ENCODE data around the gene ST8SIA4. TPM values are rescaled to one million over a fixed set of nuclear protein-coding genes. Genes with fewer than 3 reads are reported as not detected.

Gene ST8SIA4
- total RNA-seq, 2 donors from 2014 or later, result 1.9 to 2.4 TPM

DNA sequence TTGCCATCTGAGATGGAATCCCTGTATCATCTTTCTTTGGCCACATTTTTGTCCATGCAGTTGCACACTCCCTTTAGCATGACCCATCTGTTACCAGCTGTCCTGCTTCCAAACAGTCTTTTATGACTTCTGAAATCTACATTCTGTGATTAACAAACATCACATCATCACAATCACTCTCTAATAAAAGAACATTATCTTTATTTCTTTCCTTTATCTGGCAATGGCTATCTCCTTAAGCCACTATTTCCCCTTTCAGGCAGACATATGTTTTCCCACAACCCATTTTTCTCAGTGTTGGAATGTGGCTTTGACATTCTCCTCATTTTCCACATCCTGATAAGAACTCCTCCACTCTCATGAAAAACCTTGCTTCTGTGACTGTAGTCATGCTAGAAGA, 141.0 kb downstream of the ST8SIA4 start:
- Histone ChIP-seq H3K27ac (no peak overlapping the region), H3K27me3 (no peaks in the 10 kb centered on the region), H3K4me3 (no peak overlapping the region), H3K4me1 (no peaks in the 10 kb centered on the region), H3K36me3 (no peaks in the 10 kb centered on the region), H3K9me3 (no peaks in the 10 kb centered on the region)
- DNase-seq (ENCODE audit: low spot score), result no peak
- TF ChIP-seq, protein P1, sequence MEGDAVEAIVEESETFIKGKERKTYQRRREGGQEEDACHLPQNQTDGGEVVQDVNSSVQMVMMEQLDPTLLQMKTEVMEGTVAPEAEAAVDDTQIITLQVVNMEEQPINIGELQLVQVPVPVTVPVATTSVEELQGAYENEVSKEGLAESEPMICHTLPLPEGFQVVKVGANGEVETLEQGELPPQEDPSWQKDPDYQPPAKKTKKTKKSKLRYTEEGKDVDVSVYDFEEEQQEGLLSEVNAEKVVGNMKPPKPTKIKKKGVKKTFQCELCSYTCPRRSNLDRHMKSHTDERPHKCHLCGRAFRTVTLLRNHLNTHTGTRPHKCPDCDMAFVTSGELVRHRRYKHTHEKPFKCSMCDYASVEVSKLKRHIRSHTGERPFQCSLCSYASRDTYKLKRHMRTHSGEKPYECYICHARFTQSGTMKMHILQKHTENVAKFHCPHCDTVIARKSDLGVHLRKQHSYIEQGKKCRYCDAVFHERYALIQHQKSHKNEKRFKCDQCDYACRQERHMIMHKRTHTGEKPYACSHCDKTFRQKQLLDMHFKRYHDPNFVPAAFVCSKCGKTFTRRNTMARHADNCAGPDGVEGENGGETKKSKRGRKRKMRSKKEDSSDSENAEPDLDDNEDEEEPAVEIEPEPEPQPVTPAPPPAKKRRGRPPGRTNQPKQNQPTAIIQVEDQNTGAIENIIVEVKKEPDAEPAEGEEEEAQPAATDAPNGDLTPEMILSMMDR (IDR thresholded peaks at IDR 0.05), result no peak

DNA sequence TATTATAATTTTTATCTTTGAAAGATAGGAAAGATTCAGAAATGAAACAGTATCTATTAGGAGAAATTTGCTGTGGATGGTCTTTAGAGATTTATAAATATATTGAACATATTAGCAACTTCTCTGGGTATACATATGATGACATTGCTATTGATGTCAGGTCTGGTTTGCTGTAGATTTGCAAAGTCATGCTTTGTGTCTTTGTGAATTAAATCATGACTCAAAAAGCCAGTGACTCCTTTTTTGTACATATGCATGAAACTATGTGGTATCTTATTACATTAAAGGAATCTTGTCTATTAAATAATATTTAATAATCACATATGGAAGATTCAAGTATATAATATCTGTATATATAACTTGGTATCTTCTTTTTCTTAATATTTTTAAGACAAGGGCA, 141.9 kb downstream of the ST8SIA4 start:
- Histone ChIP-seq H3K4me1 (no peaks in the 10 kb centered on the region), H3K36me3 (no peaks in the 10 kb centered on the region), H3K27ac (no peak overlapping the region), H3K27me3 (no peaks in the 10 kb centered on the region), H3K9me3 (no peaks in the 10 kb centered on the region), H3K4me3 (no peak overlapping the region)
- no peak for DNase-seq (ENCODE audit: low spot score)
- TF ChIP-seq, protein P1 (IDR thresholded peaks at IDR 0.05), result no peak

DNA sequence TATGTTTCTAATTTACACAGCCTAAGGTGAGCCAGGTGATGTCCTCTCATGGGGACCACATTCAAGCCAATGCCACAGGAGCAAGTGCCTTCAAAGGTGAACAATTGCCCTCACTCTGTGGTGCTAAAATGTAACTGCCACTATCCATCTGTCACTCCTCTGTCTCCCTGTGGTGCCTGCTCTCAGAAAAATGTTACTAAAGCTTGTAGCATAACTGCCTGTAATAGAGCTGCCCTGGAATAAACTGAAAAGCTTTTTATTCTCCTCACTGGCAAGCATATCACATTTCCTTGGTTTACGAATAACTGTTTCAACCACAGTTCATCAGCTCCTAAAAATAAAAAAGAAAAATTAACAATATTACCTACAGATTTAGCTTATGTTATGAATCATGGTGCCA, 142.4 kb downstream of the ST8SIA4 start:
- no peak overlapping the region for H3K27ac ChIP-seq
- H3K9me3 ChIP-seq, result no peaks in the 10 kb centered on the region
- no peak overlapping the region for H3K4me3 ChIP-seq
- H3K27me3 ChIP-seq, result no peaks in the 10 kb centered on the region
- no peaks in the 10 kb centered on the region for H3K36me3 ChIP-seq
- DNase-seq (ENCODE audit: low spot score), result no peak
- no peaks in the 10 kb centered on the region for H3K4me1 ChIP-seq
- TF ChIP-seq, protein P1 (IDR thresholded peaks at IDR 0.05), result no peak

DNA sequence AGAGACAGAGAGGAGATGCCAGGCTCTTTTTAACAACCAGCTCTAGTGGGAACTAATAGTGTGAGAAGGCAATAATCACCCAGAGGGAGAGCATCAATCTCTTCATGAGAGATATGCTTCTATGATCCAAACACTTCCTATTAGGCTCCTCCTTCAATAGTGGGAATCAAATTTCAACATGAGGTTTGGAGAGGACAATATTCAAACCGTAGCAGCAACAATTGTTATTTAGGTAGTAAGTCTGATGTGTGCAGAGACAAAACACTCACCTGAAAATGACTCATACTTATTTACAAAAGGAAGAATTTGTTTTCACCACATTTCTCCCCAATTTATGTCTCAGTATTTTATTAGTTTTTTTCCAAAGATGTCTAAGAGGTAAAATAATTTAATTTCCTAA, 144.3 kb downstream of the ST8SIA4 start:
- TF ChIP-seq, protein P1 (IDR thresholded peaks at IDR 0.05), result no peak
- H3K27ac ChIP-seq, result no peak overlapping the region
- H3K4me3 ChIP-seq, result no peak overlapping the region
- H3K4me1 ChIP-seq, result no peaks in the 10 kb centered on the region
- no peaks in the 10 kb centered on the region for H3K27me3 ChIP-seq
- H3K9me3 ChIP-seq, result no peaks in the 10 kb centered on the region
- H3K36me3 ChIP-seq, result no peaks in the 10 kb centered on the region
- DNase-seq (ENCODE audit: low spot score), result no peak

DNA sequence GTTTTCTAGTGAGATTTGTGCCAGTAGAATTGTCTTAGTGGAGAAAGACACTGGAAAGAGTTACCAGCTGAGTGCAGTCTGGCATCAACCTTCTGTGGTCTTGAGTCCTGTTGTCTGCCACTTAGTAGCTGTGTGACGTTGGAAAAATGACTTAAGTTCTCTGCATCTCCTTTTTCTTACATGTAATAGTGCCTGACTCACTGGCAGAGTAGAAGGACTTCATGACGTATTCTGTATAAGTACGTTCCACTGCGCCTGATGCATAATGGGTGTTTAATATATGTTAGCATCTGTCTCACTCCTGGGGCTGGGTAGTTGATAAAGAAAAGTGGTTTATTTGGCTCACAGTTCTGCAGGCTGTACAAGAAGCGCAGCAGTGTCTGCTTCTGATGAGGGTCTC, 144.8 kb downstream of the ST8SIA4 start:
- H3K36me3 ChIP-seq, result no peaks in the 10 kb centered on the region
- no peaks in the 10 kb centered on the region for H3K27me3 ChIP-seq
- H3K4me1 ChIP-seq, result no peaks in the 10 kb centered on the region
- DNase-seq (ENCODE audit: low spot score), result no peak
- TF ChIP-seq, protein P1 (IDR thresholded peaks at IDR 0.05), result no peak
- H3K4me3 ChIP-seq, result no peak overlapping the region
- H3K27ac ChIP-seq, result no peak overlapping the region
- no peaks in the 10 kb centered on the region for H3K9me3 ChIP-seq

DNA sequence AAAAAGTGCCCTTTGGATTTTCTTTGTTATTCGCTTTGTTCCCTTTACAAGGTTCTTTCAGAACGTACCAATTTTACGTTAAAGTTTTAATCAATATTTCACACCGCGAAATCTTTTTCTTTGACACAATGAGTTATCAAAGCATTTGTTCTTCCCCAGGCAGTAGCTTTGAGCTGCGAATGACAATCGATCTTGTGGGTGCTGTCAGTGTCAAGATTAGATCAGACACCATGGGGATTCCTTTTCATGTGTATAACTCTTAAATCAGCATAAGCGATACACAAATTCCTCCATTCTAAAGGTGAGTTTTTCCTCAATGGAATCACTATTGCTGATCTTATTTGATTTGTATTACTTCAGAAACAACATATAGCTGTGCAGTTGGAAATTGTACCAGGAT, 145.5 kb downstream of the ST8SIA4 start:
- no peak overlapping the region for H3K4me3 ChIP-seq
- no peak for DNase-seq (ENCODE audit: low spot score)
- H3K27ac ChIP-seq, result no peak overlapping the region
- H3K36me3 ChIP-seq, result no peaks in the 10 kb centered on the region
- TF ChIP-seq, protein P1 (IDR thresholded peaks at IDR 0.05), result no peak
- no peaks in the 10 kb centered on the region for H3K27me3 ChIP-seq
- H3K9me3 ChIP-seq, result no peaks in the 10 kb centered on the region
- H3K4me1 ChIP-seq, result no peaks in the 10 kb centered on the region
